Measurements from ENCODE around the gene ZNF780A.
"Not testable (repeated sequence)": the region's sequence is repeated elsewhere in the genome, so short reads cannot be mapped to it uniquely, and the experiment has no call there.

The ZNF780A gene

DNA sequence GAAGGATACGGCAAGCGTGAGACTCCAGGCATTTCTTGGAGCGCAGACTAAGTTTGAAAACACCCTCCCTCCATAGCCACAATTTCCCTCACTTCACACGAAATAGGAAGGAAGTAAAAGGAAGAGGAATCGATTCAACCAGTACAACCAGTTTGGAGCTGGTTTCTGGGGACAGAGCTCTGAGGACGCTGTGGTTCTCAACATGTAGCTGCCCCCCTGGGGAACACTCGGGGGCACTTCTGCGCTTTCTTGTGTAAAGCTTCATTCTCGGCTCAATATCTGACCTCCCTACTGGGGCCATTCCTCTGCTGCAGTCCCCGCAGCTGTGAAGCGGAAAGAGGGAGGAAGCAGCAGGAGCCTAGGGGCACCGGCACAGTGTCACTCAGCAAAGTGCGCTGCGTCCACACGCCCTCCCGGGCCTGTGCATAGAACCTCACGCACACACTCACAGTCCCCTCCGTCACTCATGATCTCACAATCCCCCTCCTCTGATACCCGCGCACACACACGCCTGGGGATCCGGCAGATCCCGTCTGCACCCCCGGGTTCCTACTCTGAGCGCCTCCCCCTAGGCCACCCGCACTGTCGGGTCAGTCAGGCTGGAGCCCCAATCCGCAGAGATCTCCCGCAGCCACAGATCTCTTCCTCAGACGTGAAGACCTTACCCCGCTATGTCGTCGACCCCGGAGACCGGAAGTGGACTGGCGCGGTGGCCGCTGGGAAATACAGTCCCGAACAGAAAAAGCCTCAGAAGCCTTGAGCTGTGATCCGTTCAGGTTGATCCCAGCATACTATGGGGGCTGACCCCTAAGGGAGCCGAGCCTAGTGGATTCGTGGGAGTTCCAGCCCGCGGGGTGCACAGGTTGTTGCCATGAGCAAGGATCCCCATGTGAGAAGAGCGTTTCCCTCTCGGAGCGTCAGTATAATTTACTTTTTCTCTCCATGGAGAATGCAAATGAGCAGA lies at the start of gene ZNF780A:
Gene ZNF780A (minus strand): TSS at position 703 of the 964 bp plus-strand sequence. CDS start 6,190 bp downstream, outside the sequence.
- peak; percentile 85 for DNase-seq

GRCh38 chr19:40139533-40140287 lies 49.0 kb upstream of the ZNF780A start:
- peak; percentile 55 for DNase-seq

DNA sequence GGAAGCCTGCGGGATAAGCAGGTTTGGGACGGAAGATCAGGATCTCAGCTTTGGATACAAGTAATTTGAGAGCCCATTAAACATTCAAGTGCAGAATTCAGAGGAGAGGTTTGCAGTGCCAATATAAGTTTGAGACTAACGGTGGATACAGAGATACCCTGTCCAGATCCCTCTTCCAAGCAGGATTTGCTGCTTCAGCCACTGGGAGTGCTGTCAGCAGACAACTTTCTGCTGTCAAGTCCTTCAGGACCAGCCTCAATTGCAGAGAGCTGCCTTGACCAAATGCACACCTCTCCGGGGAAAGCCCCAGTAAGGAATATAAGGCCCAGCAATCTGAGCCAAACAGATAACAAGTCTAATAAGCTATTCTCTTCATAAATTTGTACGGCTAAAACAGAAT lies 46.1 kb upstream of the ZNF780A start:
- no peak for DNase-seq

DNA sequence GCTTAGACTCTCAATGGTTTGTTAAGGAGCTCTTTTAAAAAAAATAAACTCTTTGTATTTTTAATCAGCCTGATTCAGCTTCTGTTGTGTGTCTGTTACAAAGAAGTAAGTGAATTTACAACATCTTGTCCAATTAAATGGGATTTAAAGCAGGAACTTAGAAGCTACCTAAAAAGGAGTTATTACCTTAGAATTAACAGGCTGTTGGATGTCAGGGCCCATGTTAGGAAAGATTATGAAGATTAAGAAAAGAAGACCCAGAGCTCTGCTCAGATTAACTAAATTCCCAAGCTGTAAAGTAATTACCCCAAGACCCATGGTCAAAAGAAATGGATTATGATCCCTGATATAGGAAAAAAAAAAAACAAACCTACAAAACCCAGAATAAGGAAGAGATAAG lies 44.1 kb upstream of the ZNF780A start:
- DNase-seq: no peak

DNA sequence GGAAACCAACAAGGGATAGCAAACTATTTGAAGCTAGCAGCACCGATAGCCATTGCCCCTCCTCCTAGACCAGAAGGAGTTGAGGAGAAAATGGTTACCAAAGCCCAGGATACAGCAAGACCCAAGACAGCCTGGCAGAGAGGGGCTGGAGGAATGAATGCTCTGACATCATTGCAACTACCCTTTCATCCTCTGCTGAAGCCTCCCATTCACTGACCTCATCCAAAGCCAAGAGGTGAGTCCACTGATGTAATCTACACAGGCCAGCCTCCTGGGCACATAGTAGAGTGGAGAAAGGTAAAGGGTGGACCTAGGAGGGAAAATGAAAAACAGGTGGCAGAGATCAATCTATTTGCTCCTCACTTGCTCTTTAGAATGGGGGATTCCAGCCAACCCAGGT lies 42.7 kb upstream of the ZNF780A start:
- no peak for DNase-seq

DNA sequence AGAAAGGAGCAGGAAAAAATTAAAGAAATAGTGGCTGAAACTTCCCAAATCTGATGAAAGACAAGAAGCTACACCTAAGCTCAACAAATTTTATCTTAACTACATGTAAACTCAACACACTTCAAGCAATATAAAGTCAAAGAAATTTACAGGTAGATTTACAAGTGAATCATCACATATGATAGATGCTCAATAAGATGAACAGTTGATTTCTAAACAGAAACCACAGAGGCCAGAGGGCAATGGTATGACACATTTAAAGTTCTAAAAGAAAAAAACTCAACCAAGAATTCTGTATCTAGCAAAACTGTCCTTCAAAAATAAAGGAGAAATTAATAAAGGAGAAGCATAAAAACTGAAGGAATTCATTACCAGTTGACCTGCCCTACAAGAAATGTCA lies 39.3 kb upstream of the ZNF780A start:
- no peak for DNase-seq

DNA sequence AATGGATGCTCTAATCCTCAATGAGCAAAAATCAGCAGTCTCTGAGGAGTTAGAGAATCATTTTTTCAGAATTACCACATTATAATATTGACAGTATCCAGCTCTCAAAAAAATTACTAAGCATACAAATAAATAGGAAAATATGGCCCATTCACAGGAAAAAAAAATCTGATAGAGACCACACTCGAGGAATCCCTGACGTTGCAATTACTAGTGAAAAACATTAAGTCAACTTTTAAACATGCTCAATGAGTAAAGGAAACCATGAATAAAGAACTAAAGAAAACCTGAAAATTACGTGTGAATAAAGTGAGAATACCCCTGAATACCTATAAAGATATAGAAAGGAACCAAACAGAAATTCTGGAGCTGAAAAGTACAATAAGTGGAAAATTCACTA lies 38.7 kb upstream of the ZNF780A start:
- no peak for DNase-seq

DNA sequence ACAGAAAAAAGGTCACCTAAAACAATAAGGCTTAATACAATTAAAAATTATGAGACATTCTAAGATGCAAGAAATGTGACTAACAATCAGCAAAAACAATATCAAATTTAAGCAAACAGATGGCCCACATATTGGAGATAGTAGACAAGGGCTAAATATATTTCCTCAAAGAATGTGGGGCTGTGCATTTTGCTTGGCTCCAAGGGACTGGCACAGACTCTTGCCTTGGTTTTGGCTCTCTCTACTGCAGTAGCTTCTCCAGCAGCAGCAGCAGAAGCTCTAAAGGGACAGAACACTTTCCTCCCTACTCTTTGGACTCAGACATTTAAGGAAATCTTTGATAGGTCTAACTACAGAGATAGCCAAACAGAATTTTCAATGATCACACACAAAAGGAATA lies 38.2 kb upstream of the ZNF780A start:
- DNase-seq: no peak

GRCh38 chr19:40119380-40119779 lies 28.6 kb upstream of the ZNF780A start:
- DNase-seq: no peak

DNA sequence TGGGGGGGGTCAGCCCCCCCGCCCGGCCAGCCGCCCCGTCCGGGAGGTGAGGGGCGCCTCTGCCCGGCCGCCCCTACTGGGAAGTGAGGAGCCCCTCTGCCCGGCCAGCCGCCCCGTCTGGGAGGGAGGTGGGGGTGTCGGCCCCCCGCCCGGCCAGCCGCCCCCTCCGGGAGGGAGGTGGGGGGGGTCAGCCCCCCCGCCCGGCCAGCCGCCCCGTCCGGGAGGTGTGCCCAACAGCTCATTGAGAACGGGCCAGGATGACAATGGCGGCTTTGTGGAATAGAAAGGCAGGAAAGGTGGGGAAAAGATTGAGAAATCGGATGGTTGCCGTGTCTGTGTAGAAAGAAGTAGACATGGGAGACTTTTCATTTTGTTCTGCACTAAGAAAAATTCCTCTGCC lies 27.9 kb upstream of the ZNF780A start:
- not testable (repeated sequence) for DNase-seq

DNA sequence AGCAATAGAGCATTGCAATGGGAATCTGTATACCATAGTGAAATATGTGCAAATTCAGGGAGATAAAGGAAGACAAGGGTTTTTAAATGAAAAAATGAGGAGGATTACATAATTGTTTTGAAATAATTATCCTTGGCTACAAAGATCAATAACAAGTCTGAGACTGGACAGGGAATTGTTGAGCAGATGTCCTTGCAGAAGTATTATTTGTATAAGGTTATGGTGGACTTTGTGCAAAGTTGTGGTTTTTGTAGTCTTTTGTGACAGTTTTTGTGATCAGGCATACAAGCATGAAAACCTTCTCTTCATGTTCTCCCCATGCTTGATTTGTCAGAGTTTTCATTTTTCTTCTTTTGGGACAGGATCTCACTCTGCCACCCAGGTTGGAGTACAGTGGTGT lies 25.3 kb upstream of the ZNF780A start:
- DNase-seq: no peak

DNA sequence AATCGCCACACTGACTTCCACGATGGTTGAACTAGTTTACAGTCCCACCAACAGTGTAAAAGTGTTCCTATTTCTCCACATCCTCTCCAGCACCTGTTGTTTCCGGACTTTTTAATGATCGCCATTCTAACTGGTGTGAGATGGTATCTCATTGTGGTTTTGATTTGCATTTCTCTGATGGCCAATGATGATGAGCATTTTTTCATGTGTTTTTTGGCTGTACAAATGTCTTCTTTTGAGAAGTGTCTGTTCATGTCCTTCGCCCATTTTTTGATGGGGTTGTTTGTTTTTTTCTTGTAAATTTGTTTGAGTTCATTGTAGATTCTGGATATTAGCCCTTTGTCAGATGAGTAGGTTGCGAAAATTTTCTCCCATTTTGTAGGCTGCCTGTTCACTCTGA lies 23.4 kb upstream of the ZNF780A start:
- not testable (repeated sequence) for DNase-seq

- DNase-seq: not testable (repeated sequence)
Measured at GRCh38 chr19:40112271-40112670, 21.5 kb upstream of the ZNF780A start.

DNA sequence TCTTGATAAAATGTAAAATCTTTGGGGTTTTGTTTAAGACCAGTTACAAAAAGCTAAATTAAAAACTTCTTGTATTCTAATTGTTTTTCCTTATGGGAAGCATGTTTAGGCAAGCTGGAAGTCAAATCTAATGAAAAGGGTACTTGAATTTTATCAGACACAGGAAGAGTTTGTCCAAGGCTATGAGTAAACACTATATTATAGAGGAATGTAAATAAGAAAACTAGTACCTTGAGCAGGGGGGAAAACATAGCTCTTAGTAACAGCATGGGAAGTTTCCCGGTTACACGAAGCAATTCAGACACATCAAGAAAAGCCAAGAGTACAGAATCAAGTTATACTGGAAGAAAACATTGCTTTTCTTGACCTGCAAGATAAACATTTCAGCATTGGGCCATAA lies 19.8 kb upstream of the ZNF780A start:
- no peak for DNase-seq

DNA sequence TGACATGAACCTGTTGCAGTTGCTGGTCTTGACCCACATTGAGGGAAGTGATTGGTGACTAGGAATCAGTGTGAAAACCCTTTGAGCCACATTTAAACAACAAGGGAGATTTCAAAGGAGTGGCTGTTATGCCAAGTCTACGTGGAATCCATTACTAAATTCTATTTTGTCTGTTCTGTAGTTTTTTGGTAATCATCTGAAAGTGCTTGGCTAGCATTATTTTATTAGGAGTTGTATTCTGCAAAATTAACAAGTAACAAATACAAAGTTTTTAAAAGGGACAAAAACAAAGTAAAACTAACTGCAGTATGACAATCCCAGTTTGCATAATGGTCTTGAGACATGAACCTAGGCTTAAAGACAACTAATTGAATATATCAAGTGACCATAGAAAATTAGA lies 14.0 kb upstream of the ZNF780A start:
- no peak for DNase-seq

DNA sequence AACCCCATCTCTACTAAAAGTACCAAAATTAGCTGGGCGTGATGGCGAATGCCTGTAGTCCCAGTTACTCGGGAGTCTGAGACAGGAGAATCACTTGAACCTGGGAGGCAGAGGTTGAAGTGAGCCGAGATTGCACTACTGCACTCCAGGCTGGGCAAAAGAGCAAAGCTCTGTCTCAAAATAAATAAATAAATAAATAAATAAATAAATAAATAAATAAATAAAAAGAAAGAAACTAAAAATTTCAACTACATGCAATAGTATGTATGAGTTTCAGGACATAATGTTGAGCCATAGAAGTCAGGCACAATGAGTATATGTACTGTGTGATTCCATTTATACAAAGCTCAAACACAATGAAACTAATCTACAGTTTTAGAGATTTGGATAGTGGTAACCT lies 12.9 kb upstream of the ZNF780A start:
- DNase-seq: no peak

DNA sequence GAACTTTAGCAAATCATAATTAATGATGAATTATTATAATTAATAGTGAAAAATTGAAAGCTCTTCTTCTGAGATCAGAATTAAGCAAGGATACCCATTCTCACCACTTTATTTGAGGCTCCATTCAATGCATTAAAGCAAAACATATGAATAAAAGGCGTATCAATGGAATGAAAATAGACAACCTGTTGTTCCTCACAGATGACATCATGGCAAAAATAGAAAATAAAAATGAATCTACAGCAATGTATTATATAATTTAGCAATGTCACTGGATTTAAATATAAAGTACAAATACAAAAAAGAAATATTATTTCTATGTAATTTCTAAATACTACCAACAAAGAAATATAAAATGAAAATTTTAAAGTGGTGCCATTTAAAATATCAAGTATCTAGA lies 11.1 kb upstream of the ZNF780A start:
- DNase-seq: no peak

GRCh38 chr19:40093416-40093815 lies 2.7 kb upstream of the ZNF780A start:
- no peak for DNase-seq

DNA sequence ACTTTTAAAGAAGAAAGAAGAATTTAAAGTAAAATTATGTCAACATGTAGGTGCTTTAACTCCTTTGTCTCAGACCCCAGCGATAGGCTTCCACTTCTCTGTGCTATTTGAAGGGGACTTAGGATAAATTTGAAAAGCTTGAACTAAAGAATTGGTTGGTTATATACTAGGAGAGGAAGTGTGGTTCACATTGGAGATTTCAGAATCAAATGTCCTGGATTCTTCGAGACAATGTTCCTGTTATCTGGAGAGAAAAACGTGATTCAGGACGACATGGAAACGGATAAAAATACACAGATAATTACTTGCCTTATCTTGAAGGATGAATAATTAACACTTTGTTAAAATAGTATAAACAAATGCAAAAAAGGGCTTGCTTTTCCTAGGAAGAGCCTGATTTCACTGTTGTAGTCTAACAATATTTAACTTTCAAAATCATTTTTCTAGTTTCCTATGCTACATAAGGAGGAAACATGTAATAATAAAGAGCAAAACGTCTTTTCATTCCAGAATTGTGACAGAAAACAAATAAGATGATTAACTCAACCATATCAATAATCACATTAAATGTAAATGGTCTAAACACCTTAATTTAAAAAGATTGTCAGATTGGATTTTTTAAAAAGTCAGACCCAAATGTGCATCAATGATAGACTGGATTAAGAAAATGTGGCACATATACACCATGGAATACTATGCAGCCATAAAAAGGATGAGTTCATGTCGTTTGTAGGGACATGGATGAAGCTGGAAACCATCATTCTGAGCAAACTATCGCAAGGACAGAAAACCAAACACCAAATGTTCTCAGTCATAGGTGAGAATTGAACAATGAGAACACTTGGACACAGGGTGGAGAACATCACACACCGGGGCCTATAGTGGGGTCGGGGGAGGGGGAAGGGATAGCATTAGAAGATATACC lies 724 bp upstream of the ZNF780A start:
- no peak for DNase-seq

DNA sequence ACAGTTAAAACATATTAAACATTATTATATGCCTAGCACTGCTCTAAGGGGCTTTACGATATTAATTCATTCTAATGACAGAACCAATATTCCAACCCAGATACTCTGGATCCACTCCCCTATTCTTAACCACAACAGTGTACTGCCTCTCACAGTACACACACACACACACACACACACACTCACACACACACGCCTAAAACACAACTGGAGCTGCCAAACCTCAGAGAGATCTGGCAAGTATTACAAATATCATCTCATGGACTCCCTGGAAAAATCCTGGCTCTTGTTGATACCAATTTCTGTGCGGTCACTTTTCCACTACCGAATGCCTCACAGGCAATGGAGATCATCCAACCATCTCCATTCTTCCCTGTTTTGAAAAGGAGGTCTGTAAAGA lies 1.3 kb downstream of the ZNF780A start:
- DNase-seq: no peak

DNA sequence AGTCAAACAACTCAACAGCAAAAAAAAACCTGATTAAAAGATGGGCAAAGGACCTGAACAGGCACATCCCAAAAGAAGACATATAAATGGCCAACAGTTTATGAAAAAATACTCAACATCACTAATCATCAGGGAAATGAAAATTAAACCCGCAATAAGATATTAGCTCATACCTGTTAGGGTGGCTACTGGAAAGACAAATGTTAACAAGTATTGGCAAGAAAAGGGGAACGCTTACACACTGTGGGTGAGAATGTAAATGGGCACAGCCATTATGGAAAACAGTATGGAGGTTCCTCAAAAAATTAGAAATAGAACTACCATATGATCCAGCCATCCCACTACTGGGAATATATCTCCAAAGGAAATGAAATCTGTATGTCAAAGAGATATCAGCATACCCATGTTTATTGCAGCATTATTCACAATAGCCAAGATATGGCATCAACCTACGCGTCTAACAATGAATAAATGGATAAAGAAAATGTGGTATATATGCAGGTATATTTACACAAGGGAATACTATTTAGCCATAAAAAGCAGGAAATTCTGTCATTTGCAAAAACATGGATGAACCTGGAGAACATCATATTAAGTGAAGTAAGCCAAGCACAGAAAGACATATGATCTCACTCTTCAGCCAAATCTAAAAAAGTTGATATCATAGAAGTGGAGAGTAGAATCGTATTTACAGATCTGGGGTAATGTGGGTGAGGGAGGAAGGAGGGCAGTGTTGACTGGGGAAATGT lies 2.3 kb downstream of the ZNF780A start:
- no peak for DNase-seq

- DNase-seq: no peak
Measured at GRCh38 chr19:40084948-40085347, 5.8 kb downstream of the ZNF780A start.
